HEK293 (cell line): ENCODE data around the gene SMC3.

ENCODE experiments used
- BCL11A ChIP-seq: fragments of 450-650 bp; formaldehyde crosslinking; IDR thresholded peaks from 2 replicates; pipeline ENCODE4 v1.5.1; 2016; ENCODE audit warnings: low read depth, missing biosample characterization, missing genetic modification characterization
- FEZF1 ChIP-seq: fragments of 450-650 bp; formaldehyde crosslinking; IDR thresholded peaks from 2 replicates; pipeline ENCODE4 v1.5.1; 2016; ENCODE audit warnings: missing biosample characterization, missing genetic modification characterization
- GLIS1 ChIP-seq: fragments of 450-650 bp; formaldehyde crosslinking; IDR thresholded peaks from 2 replicates; pipeline ENCODE4 v1.5.1; 2016; ENCODE audit warnings: missing biosample characterization, missing genetic modification characterization
- KLF10 ChIP-seq: fragments of 450-650 bp; IDR thresholded peaks from 2 replicates; pipeline ENCODE4 v1.5.1; 2018; ENCODE audit warnings: missing biosample characterization, mild to moderate bottlenecking, missing genetic modification characterization
- PRDM1 ChIP-seq: fragments of 450-650 bp; formaldehyde crosslinking; IDR thresholded peaks from 2 replicates; pipeline ENCODE4; 2016; ENCODE audit warnings: missing biosample characterization, missing genetic modification characterization
- REPIN1 ChIP-seq: fragments of 450-650 bp; formaldehyde crosslinking; IDR thresholded peaks from 2 replicates; pipeline ENCODE4 v1.5.1; 2017; ENCODE audit warnings: missing biosample characterization, missing genetic modification characterization, low read depth
- TSHZ1 ChIP-seq: fragments of 450-650 bp; formaldehyde crosslinking; IDR thresholded peaks from 2 replicates; pipeline ENCODE4 v1.5.1; 2016; ENCODE audit warnings: missing biosample characterization, missing genetic modification characterization, borderline replicate concordance
- WT1 ChIP-seq: fragments of 450-650 bp; formaldehyde crosslinking; IDR thresholded peaks from 2 replicates; pipeline ENCODE4 v1.5.1; 2016; ENCODE audit warnings: missing biosample characterization, missing genetic modification characterization
- ZBTB26 ChIP-seq: fragments of 450-650 bp; formaldehyde crosslinking; optimal IDR thresholded peaks from 2 replicates; pipeline ENCODE3; 2016; ENCODE audit warnings: missing biosample characterization, mild to moderate bottlenecking, missing genetic modification characterization
- ZBTB44 ChIP-seq: fragments of 450-650 bp; IDR thresholded peaks from 2 replicates; pipeline ENCODE4 v1.5.1; 2018; ENCODE audit warnings: missing biosample characterization, mild to moderate bottlenecking, missing genetic modification characterization
- ZNF18 ChIP-seq: fragments of 450-650 bp; formaldehyde crosslinking; IDR thresholded peaks from 2 replicates; pipeline ENCODE4 v1.5.1; 2016; ENCODE audit warnings: missing biosample characterization, missing genetic modification characterization
- ZNF23 ChIP-seq: fragments of 450-650 bp; formaldehyde crosslinking; IDR thresholded peaks from 2 replicates; pipeline ENCODE4 v1.5.1; 2016; ENCODE audit warnings: missing biosample characterization, missing genetic modification characterization, borderline replicate concordance
- ZNF280D ChIP-seq: fragments of 450-650 bp; formaldehyde crosslinking; IDR thresholded peaks from 2 replicates; pipeline ENCODE4 v1.5.1; 2016; ENCODE audit warnings: missing biosample characterization, missing genetic modification characterization
- ZNF324 ChIP-seq: fragments of 450-650 bp; formaldehyde crosslinking; IDR thresholded peaks from 2 replicates; pipeline ENCODE4 v1.5.1; 2016; ENCODE audit warnings: missing biosample characterization, missing genetic modification characterization
- ZNF335 ChIP-seq: fragments of 450-650 bp; formaldehyde crosslinking; conservative IDR thresholded peaks from 2 replicates; pipeline ENCODE4 v1.5.1; 2016; ENCODE audit warnings: missing biosample characterization, missing genetic modification characterization
- ZNF423 ChIP-seq: fragments of 450-650 bp; formaldehyde crosslinking; IDR thresholded peaks from 2 replicates; pipeline ENCODE4 v1.5.1; 2016; ENCODE audit warnings: missing biosample characterization, missing genetic modification characterization
- ZNF473 ChIP-seq: fragments of 450-650 bp; formaldehyde crosslinking; IDR thresholded peaks from 2 replicates; pipeline ENCODE4 v1.5.1; 2017; ENCODE audit warnings: missing biosample characterization, missing genetic modification characterization
- ZNF530 ChIP-seq: fragments of 450-650 bp; formaldehyde crosslinking; IDR thresholded peaks from 2 replicates; pipeline ENCODE4 v1.5.1; 2016; ENCODE audit warnings: low read depth, missing biosample characterization, missing genetic modification characterization
- ZNF571 ChIP-seq: fragments of 450-650 bp; formaldehyde crosslinking; IDR thresholded peaks from 2 replicates; pipeline ENCODE4 v1.5.0; 2017; ENCODE audit warnings: missing biosample characterization, missing genetic modification characterization
- ZNF600 ChIP-seq: fragments of 450-650 bp; formaldehyde crosslinking; IDR thresholded peaks from 2 replicates; pipeline ENCODE4 v1.5.1; 2016; ENCODE audit warnings: missing biosample characterization, missing genetic modification characterization
- ZNF623 ChIP-seq: fragments of 450-650 bp; formaldehyde crosslinking; IDR thresholded peaks from 2 replicates; pipeline ENCODE4 v1.5.1; 2016; ENCODE audit warnings: missing biosample characterization, missing genetic modification characterization
- ZNF670 ChIP-seq: fragments of 450-650 bp; formaldehyde crosslinking; IDR thresholded peaks from 2 replicates; pipeline ENCODE4 v1.5.1; 2016; ENCODE audit warnings: missing biosample characterization, missing genetic modification characterization, low read depth
- ZNF692 ChIP-seq: fragments of 450-650 bp; formaldehyde crosslinking; IDR thresholded peaks from 2 replicates; pipeline ENCODE4 v1.5.1; 2016; ENCODE audit warnings: missing biosample characterization, missing genetic modification characterization
- ZNF701 ChIP-seq: fragments of 450-650 bp; formaldehyde crosslinking; IDR thresholded peaks from 2 replicates; pipeline ENCODE4 v1.5.1; 2016; ENCODE audit warnings: missing biosample characterization, missing genetic modification characterization
- ZNF791 ChIP-seq: fragments of 450-650 bp; formaldehyde crosslinking; IDR thresholded peaks from 2 replicates; pipeline ENCODE4 v1.5.1; 2016; ENCODE audit warnings: missing biosample characterization, missing genetic modification characterization
- ZSCAN18 ChIP-seq: fragments of 450-650 bp; formaldehyde crosslinking; IDR thresholded peaks from 2 replicates; pipeline ENCODE4 v1.5.1; 2016; ENCODE audit warnings: missing biosample characterization, missing genetic modification characterization

SMC3 gene

GRCh38 chr10:110566472-110567200 is 859 bp upstream of the SMC3 start (continued):
- TF ChIP-seq TSHZ1 (tag by site-specific recombination): no peak; the same call in 1 of the 2 replicates
- no peak for TF ChIP-seq ZNF623 (tag by site-specific recombination)
- no peak for TF ChIP-seq ZNF670 (tag by site-specific recombination)
- peak; percentile 30; the same call in 1 of the 2 replicates for TF ChIP-seq ZBTB44 (tag by site-specific recombination)
- TF ChIP-seq WT1 (tag by site-specific recombination): peak; percentile 90
- no peak for TF ChIP-seq ZSCAN18 (tag by site-specific recombination)
- peak; percentile 69 for TF ChIP-seq ZNF335
- TF ChIP-seq ZNF791 (tag by site-specific recombination): no peak
- TF ChIP-seq ZNF423 (tag by site-specific recombination): no peak
- no peak for TF ChIP-seq PRDM1 (tag by site-specific recombination)
- TF ChIP-seq ZNF571 (tag by site-specific recombination): no peak
- TF ChIP-seq ZNF473 (tag by site-specific recombination): no peak
- TF ChIP-seq FEZF1 (tag by site-specific recombination): no peak
- no peak for TF ChIP-seq ZNF701 (tag by site-specific recombination)
- peak; percentile 45; the same call in 1 of the 2 replicates for TF ChIP-seq ZNF18
- TF ChIP-seq ZNF23 (tag by site-specific recombination): no peak
- no peak; the same call in 1 of the 2 replicates for TF ChIP-seq BCL11A (tag by site-specific recombination)
- no peak for TF ChIP-seq REPIN1 (tag by site-specific recombination)
- TF ChIP-seq GLIS1 (tag by site-specific recombination): peak; percentile 98
- TF ChIP-seq ZNF280D (tag by site-specific recombination): no peak
- TF ChIP-seq ZNF692 (tag by site-specific recombination): no peak
- no peak for TF ChIP-seq ZBTB26 (tag by site-specific recombination)
- TF ChIP-seq ZNF600 (tag by site-specific recombination): no peak
- TF ChIP-seq ZNF530 (tag by site-specific recombination): no peak
- no peak for TF ChIP-seq KLF10 (tag by site-specific recombination)
- TF ChIP-seq ZNF324 (tag by site-specific recombination): no peak
